Dedifferentiated amniotic fluid mesenchymal stem cell (primary cell): ENCODE results near the gene IL17RB.

Experiments used
- DNase-seq: peaks from one replicate; pipeline ENCODE4 v3.0.0-alpha.2; 2016; ENCODE audit errors: extremely low spot score

IL17RB gene

DNA sequence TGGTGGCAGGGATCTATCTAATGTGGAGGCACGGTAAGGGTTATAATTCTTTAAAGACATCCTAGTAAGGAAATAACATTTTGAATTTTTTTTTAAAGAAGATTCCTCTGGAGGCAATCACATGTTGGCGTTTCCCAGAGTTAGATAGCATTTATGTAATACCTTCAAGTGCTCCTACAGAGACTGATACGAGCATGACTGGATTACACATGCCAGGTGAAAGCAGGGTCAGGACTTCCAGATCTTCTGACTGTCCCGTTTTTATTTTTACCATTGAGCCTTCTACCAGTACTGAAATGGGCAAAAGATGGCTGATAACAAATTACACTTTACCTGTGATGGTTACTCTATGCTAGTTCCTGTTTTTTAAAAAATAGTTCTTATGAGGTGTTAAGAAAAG is 13.8 kb downstream of the IL17RB start:
- no peak for DNase-seq

DNA sequence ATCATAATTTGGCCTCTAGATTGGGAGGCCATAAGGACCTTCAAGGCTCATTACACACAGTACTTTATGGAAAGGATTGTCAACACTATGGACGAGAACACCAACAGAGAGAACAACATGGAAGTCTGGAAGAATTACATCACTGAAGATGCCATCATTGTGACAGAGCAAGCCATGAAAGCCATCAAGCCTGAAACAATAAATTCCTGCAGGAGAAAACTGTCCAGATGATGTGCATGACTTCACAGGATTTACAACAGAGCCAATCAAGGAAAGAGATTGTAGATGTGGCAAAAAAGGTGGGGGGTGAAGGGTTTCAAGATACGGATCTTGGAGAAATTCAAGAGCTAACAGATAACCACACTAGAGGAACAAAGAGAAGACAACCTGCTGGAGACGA is 15.9 kb downstream of the IL17RB start:
- DNase-seq = no peak

DNA sequence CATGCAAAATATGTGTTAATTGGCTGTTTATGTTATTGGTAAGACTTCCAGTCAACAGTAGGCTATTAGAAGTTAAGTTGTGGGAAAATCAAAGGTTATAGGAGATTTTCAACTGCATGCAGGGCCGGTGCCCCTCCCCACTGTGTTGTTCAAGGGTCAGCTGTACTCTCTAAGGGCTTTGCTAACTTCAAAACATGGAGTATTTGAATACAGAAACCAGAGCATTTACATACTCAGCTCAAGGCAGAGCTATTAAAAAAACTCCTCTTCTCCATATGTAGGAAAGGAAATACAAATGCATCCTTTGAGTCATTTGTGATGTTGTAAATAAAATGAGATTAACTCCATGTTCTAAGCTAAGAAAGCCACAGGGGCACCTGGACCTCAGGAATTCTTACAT is 16.8 kb downstream of the IL17RB start:
- no peak for DNase-seq

DNA sequence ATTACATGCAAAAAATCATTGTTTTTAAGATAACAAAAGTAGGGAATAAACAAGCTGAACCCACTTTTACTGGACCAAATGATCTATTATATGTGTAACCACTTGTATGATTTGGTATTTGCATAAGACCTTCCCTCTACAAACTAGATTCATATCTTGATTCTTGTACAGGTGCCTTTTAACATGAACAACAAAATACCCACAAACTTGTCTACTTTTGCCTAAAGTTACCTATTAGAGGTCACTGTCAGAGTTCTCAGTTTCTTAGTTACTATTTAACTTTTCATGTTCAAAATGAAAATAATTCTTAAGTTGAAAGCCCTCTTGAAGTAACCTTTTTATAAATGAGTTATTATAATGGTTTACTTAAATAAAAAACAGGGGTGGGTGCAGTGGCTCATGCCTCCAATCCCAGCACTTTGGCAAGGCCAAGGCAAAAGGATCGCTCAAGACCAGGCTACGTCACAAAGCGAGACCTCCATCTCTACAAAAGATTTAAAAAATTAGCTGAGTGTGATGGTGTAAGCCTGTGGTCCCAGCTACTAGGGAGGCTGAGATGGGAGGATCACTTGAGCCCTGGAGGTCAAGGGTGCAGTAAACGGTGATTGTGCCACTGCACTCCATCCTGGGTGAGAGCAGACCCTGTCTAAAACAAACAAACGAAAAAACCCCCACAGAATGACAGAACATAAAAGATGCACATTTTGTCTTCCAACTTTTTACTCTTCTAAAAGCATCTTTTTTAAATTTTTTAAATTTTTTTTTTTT is 19.5 kb downstream of the IL17RB start:
- DNase-seq = no peak

DNA sequence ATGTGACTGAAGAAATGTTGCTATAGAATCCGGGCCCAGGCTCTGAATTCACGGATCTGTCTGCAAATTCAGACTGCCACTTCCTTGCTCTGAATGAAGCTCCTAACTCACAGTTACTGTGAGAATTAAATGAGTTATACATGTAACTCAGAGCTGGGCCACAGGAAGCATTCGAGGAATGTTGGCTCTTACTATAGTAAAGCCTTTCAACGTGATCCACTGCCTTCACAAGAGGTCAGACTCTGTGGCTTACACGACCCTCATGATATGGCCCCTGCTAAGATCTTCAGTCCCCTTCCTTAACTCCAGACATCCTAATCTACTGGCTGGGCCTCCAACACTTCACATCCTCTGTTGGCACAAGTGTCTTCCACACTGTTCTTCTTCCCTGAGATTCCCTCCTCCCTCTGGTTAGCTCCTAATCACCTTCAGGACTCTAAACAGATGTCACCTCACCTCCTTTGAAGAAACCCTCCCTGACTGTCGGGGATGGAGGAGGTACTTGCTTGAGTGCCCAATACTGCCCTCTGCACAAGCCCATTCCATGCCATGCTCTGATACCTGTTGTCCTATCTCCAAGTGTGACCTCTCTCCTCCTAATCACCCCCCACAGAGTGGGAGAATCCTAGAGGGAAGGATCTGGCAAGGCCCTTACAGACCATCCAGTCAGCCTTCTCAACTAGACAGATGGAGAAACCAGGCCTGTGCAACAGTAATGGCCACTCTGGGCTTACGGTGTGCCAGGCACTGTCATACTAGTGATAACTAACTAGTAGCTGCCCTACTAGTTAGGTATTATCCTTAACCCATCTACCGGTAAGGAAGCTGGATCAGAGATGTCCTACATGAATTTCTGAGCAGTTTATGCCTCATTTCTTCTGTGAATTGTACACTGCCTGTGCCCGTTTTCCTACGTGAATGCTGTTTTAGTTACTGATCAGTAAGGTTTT is 34.3 kb downstream of the IL17RB start:
- DNase-seq = peak; percentile 30

DNA sequence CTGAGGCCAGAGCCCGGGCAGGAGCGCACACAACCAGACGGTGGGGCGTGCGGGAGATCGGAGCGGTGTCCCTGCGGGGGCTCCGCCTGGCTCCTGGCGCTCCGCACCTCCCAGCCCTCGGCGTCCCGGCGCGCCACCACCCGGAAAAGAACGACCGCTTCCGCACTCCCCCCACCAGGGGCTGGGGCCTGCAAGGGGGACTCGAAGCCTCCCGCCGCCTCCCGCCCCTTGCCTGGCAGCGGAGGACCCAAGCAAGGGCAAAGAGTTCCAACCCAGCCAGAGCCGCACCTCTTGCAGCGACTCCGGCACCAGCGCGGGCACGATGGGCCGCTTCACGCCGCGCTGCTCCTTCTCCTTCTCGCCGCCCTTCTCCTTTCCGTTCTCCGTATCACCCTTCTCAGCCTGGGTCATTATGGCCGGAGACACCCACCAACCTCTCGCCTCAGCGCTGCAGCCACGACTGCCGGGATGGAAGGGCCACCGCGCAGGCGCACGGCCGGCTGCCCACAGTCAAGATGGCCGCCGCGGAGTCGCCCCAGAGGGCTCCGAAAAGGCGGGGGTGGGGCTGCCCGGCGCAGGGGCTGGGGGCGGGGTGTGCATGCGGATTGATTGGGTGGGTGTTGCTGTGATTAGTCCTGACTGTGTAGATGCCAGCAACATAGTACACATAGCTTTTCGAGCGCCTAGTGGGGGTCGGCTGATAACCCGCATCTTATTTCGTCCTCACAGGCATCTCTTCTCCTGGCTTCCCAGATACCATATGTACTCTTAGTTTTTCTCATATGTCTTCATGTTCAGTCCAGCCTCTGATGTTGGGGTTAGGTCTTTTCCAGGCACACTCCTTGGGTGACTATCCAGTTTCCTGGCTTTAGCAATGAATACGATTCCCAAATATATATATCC is 35.6 kb downstream of the IL17RB start, which contains the start of gene ACTR8:
ACTR8 (minus strand) TSS at position 462 of the 903 bp plus-strand sequence; CDS start at position 411, 51 bp downstream.
- peak; percentile 61 for DNase-seq

DNA sequence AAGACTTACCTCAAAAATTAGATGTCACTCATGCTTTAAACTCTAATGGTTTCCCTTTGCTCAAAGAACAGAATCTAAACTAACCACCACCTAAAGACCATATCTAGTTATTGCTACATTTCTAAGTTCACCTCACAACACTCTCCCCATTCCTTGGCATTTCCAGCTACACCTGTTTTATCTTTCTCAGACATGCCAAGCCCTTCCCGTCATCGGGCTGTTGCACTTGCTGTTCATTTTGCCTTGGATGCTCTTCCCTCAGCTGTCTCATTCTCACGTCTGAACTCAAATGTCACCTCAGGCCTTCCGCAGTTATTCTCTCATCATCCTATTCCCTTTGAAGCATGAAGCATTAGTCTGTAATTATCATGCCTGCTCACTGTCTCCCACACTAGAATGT is 36.6 kb downstream of the IL17RB start:
- no peak for DNase-seq

DNA sequence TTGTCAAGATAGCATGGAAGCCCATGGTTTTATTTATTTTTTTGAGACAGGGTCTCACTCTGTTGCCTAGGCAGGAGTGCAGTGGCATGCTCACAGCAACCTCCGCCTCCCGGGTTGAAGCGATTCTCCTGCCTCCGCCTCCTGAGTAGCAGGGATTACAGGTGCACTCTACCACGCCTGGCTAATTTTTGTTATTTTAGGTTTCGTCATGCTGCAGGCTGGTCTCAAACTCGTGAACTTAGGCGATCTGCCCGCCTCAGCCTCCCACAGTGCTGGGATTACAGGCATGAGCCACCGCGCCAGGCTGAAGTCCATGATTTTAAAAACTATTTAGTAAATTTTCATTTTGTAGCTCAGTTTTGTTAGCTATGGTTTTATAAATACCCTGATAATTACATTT is 38.3 kb downstream of the IL17RB start:
- no peak for DNase-seq

DNA sequence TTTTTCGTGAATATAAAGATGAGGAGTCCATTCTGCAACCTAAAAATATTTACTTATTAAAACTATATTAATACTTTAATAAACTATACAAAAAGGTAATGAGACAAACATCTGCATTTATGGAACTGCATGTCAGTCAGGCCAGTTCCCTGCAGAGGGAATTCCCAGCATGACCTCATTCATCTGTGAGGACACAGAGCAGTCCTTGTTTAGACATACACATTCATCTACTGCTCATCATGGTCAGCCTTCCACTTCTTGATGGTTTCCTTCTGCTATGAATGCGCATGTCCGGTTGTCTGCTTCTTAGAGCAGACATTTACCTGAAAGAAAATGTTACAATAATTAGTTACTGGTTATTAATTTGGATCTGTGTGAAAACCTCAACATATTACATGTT is 38.9 kb downstream of the IL17RB start:
- no peak for DNase-seq

DNA sequence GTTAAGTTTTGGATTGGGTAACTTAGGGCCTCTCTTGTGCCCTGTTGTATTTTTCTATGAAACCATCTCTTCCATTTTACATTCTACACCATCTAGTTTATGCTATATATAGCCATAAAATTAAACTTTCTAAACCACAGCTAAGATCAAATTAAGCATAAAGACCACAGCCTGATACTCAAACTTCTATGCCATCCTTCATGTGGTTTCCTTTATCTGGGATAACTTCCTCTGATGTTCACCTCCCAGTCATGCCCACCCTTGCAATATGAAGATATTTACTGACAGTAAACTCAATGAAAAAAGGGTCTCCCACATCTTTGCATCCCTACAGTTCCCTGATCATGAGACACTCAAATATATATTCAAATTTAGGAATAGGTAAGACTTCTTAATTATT is 41.1 kb downstream of the IL17RB start:
- no peak for DNase-seq

DNA sequence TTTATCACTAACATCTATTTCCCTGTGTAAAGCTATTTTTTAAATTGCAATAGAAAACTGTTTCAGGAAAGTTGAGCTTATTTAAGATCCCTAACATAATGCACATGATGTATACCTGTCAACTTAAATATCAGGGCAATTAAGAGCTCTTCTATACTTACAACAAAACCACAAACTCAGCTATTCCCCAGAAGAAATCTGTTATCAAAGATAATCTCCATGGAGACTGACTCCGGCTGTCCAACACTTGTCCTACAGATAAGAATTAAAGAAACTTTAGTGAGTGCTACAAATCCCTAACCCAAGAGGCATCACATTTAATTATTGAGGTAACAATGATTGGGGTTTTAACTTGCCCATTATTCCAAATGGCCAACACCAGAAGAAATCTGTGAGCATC is 41.9 kb downstream of the IL17RB start:
- no peak for DNase-seq

DNA sequence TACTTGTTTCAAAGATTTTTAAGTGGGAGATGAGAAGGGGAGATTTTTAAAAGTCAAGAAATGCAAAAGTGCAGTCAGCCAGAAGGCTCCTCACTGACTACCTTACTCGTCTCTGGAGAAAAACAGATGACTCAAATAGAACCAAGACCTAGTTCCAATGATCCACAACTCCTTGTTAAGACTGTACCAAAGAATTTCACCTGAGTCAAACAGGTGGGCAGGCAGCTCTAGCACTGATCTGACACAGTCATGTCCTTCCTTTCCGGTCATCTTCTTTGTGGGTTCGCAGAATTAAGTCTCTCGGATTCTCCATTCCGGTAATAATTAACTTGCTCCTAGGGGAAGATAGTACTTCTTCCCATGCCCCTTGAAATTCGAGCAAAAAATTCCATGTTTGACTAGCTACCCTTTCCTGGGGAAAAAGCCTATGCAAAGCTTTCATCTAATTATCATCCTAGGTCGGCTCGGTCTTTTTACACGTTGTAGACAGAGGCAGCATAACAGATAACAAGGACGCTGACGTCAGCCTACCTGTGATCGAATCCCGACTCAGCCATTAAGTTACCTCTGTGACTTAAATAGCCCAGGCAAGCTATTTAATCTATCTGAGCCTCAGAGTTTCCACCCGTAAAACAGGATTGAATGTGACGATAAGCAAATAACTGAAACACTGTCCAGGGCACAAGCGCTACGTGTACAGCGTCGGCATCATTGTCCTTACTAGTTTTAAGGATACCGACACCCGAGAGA is 44.5 kb downstream of the IL17RB start:
- DNase-seq = no peak

DNA sequence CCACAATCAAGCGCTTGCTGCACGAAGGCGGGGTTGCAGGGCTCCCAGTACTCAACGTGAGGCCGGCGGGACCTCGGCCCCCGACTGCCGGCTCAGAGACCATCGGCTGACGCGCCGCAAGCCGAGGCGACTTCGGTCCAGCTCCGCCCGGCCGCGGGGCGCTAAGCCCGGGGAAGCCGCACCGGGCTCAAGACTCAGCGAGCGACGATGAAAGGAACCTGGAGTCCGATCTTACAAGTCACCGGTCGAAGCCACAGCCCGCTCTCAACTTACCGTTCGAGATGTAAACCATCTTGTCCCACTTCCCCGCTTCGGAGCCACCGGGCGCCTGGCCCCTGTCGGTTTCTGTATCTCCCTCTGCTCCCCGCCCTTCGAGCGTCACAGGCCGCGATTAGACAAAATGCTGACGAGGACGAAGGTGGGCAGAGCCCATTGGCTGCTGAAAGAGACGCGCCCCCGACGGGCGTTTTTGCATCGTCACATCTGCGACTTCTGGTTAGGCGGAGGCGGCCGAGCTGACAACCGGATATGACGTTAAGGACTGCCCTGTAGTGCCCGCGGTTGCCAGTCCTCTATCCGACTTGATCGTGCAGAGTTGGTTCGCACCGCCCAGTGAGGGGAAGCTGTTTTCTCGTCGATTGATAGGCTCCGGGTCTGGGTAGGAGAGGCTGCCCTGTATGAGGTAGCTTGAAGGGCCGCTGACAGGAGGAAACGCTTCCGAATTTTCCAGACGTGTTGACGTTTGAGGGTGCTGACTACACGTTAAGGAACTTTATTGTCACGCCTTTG is 45.3 kb downstream of the IL17RB start, which contains the start of gene SELENOK:
SELENOK (minus strand) TSS at position 363 of the 789 bp plus-strand sequence.
- peak; percentile 99 for DNase-seq

DNA sequence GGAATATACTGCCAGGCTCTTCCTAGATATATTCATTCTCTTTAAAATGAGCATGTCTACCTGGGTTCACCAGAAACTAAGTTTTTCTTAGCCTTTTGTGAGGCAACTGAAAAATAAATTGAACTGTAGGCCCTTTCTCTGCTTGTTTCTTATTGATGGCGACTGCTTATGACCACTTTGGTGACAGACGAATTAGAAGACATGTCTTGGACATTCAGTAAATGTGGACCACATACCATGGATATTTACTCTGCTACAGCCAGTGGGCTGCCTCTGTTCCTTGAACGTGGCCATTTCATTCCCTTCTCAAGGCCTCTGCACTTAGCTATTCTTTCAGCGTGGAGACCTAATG is 45.9 kb downstream of the IL17RB start:
- no peak for DNase-seq

DNA sequence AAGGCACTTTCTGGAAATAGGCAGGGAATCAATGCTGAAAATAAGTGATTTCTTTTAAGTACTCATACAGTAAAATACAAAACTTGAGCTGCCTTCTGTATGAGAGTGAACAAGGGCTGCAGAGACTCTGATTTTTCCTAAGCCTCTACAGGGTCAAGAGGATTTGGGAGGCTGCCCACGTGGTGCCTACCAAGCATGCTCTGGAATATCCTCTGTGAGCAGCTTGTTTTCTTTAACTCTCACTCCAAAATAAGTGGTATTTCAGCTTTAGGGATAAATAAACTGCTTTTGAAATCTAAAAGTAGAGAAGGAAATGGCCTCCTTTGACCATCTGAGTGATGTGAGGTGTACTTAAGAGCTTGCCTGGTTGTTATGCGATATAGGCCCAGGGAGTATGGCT is 53.4 kb downstream of the IL17RB start:
- DNase-seq = no peak

DNA sequence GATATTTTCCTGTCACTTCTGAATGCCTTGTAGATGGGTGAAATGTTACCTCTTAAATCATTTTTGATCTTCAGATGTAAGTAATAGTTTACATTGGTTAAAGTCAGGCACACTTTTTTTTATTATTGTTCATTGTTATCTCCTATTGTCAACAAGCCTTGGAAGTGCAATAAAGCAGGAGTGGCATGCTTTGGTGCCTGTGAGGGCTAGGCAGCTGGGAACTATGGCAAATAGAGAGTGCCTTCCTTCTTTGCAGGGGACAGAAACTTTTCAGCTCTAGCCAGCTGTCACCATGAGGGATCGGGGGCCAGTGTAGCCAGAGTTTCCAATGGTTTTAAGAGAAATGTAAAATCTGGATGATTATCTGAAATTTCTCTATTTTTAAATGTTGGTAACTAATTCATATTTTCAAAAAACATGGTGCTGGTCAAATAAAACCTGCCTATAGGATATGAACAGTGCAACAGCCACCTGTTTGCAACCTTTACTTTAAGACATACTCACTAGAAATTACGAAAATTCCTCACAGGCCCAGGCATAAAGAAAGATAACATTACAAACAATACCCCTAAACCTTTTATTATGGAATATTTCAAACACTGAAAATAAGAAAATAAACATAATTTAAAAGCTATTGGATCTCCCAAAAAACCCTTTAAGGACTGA is 54.4 kb downstream of the IL17RB start:
- DNase-seq = no peak

DNA sequence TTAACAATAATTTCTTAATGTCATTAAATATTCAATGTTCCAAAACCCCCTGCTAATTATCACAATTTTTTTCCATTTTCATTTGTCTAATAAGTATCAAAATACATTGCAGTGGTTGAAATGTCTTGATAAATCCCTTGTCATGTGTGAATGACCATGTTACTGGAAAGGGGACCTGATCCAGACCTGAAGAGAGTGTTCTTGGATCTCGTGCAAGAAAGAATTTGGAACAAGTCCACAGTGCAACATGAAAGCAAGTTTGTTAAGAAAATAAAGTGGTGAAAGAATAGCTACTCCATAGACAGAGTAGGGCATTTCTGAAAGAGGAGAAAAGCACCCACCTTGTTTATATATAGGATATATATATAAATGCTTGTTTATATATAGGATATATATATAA is 55.7 kb downstream of the IL17RB start:
- DNase-seq = no peak

DNA sequence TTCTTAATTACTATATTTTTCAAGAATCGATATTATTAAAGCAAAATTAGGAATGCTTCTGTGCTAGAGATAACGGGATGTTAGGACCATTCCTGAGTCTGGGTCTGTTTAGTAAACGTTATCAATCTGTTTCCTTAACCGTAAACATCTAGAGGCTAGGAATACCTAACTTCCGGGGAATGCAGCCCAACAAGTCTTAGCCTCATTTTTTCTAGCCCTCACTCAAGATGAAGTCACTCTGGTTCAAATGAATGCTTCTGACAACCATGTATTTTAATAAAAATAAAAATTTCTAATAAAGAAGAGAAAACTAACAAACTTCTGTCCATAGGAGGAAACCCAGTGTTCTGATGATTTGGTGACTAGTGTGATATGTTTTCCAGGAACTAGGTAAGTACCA is 56.3 kb downstream of the IL17RB start:
- no peak for DNase-seq

DNA sequence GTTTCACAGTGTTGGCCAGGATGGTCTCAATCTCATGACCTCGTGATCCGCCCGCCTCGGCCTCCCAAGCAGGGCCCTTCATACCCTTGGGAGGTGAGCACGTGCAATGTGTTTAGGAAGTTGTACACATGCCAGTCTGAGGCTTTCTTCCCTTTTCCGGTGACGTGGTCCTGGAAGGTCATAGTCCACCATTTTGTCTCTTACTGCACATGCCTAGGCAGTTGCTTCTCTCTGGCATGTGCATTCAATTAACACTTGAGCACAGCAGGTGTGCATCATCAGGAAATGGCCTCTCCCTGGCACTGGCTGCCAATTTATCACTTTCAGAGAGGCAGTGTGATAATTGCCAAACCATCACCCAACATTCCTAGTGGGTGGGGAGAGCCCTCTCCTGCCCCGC is 67.0 kb downstream of the IL17RB start:
- DNase-seq = no peak
